ENCODE data around the gene DNAJC11.
"Not testable (repeated sequence)": the region's sequence is repeated elsewhere in the genome, so short reads cannot be mapped to it uniquely, and the experiment has no call there.

DNAJC11 gene

GRCh38 chr1:6648556-6648955 is 53.1 kb downstream of the DNAJC11 start:
- no peak for DNase-seq

- peak in 1 of 2 experiments; percentile 21 for DNase-seq
These were observed 55.0 kb downstream of the DNAJC11 start for GRCh38 chr1:6646499-6647148.

- no peak for DNase-seq
These were observed 56.6 kb downstream of the DNAJC11 start for GRCh38 chr1:6645018-6645417.

- not testable (repeated sequence) for DNase-seq
These were observed 60.7 kb downstream of the DNAJC11 start for GRCh38 chr1:6640867-6641266.

- no peak for DNase-seq
These were observed 63.4 kb downstream of the DNAJC11 start for GRCh38 chr1:6638226-6638625.

- no peak for DNase-seq
These were observed 63.8 kb downstream of the DNAJC11 start for GRCh38 chr1:6637770-6638169.

- not testable (repeated sequence) for DNase-seq
These were observed 64.8 kb downstream of the DNAJC11 start for GRCh38 chr1:6636778-6637177.

GRCh38 chr1:6635910-6636760 is 65.5 kb downstream of the DNAJC11 start:
- no peak for DNase-seq

GRCh38 chr1:6635161-6635909 is 66.3 kb downstream of the DNAJC11 start:
- DNase-seq = no peak

- DNase-seq = peak; percentile 40 to 41
These were observed 67.1 kb downstream of the DNAJC11 start for GRCh38 chr1:6634371-6635052.

- no peak for DNase-seq
These were observed 68.8 kb downstream of the DNAJC11 start for GRCh38 chr1:6632588-6633514.

GRCh38 chr1:6631058-6631457 is 70.6 kb downstream of the DNAJC11 start:
- DNase-seq = no peak

- no peak for DNase-seq
These were observed 71.6 kb downstream of the DNAJC11 start for GRCh38 chr1:6630027-6630426.

GRCh38 chr1:6628971-6629479 is 72.6 kb downstream of the DNAJC11 start:
- no peak for DNase-seq

- no peak for DNase-seq
These were observed 73.6 kb downstream of the DNAJC11 start for GRCh38 chr1:6627841-6628545.

GRCh38 chr1:6627031-6627430 is 74.6 kb downstream of the DNAJC11 start:
- DNase-seq = no peak

- no peak for DNase-seq
These were observed 75.9 kb downstream of the DNAJC11 start for GRCh38 chr1:6625584-6626149.

GRCh38 chr1:6624710-6625583 is 76.7 kb downstream of the DNAJC11 start, which contains the start of gene THAP3:
Gene THAP3 (plus strand): TSS chr1:6624868. CDS start chr1:6625219, 351 bp downstream.
- DNase-seq = peak; percentile 82 to 92

GRCh38 chr1:6623269-6623965 is 78.2 kb downstream of the DNAJC11 start:
- DNase-seq = no peak
